ENCODE results near the gene CCDC178.
"Not testable (repeated sequence)": the region's sequence is repeated elsewhere in the genome, so short reads cannot be mapped to it uniquely, and the experiment has no call there.

The CCDC178 gene

DNA sequence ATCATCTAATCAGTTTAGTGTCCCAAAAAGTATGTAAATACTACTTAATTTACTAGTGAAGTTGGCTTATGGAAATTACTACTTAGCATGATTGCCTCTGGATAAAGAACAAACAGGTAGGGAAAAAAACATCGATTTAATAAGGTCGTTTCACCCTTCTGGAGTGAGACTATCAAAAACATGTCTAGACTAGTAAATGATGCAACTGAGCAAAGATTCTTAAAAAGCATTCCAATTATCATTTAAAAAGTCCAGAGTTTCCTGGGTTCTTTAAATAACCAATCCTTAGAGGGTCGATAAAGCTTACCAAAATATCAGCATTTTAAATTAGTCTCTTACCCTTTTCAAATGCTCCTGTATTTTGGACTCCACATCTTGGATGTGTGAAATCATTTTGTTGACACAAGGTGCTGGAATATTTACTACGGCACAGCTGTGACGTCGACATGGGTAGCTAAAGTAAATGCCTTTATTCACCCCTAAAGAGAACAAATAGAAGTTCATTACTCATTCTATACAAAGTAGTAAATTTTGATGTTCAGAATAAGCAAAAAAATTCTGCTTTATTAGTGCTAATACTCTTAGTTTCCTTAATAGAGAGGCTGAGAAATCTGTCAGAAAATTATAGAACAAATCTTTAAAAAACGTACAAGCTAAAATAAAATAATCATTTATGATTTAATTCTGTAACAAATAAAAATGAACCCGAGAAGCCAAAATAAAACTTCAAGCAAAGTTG lies 70.6 kb downstream of the CCDC178 start:
- no peak for DNase-seq (ENCODE audit: low read depth in 2 of 2, low spot score in 1 of 2)

DNA sequence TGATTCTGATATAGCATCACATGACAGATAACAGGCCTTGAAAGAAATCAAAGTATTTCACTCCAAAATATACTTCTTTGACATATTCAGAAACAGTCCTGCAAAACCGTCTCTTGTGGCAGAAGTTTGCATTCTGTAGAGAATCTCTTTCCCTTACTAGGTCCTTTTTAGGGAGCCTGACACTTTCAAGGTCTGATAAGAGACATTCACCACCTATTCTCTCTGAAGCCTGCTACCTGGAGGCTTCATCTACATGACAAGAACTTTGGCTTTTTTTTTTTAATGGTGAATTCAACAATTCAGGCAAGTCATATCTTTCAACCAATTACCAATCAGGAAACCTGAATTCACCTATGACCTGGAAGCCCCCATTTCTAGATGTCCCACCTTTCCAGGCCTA lies 83.8 kb downstream of the CCDC178 start:
- no peak for DNase-seq (ENCODE audit: low read depth in 2 of 2, low spot score in 1 of 2)

DNA sequence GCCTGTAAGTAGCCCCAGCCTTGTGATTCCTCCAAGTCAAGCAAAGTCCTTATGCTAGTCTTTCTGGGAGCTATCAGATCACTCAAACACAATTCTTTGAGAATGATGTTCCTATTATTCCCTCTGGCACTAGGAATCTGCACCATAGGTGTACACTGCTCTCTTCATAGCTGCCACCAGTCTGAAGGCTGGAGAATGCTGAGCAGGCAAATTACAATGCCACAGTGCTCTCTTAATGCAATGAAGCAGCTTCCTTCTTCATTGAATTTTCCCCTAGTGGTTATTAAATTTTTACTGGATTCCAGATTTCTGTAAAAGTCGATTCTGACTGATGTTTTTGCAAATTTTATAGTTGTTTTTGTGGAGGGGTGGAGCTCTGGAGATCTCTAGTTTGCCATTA lies 84.8 kb downstream of the CCDC178 start:
- DNase-seq (ENCODE audit: low read depth in 2 of 2, low spot score in 1 of 2): no peak

DNA sequence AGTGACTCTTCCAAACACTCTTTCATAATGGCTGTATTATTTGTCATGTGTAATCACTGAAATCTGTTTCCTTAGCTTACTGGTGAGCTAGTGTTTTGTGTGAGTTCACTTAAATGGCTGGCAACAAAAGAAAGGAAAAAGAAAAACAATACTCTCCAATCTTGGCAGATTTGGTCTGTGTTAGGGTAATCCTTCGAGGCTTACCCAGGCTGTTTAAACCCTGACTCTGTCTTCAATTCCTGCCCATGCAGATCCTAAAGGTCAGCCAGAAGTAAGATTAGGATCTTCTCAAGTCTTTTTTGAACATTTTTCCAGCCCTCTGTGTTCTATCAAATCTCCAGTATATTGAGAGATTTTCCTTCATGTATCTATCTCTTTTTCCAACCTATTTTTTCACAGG lies 85.3 kb downstream of the CCDC178 start:
- no peak for DNase-seq (ENCODE audit: low read depth in 2 of 2, low spot score in 1 of 2)

DNA sequence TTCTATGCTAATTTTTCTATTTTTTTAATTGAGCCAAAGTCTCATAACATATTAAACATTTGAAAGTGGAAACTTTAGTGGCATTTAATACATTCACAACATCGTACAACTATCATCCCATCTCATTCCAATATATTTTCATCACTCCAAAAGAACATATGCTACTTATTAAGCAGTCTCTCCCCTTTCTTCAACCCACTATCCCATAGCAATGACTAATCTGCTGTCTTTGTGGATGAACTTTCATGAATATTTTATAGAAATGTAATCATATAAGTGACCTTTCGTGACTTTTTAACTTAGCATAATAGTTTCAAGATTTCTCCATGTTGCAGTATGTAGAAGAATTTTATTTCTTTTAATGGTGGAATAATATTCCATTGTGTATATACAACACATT lies 90.3 kb downstream of the CCDC178 start:
- no peak for DNase-seq (ENCODE audit: low read depth in 2 of 2, low spot score in 1 of 2)

DNA sequence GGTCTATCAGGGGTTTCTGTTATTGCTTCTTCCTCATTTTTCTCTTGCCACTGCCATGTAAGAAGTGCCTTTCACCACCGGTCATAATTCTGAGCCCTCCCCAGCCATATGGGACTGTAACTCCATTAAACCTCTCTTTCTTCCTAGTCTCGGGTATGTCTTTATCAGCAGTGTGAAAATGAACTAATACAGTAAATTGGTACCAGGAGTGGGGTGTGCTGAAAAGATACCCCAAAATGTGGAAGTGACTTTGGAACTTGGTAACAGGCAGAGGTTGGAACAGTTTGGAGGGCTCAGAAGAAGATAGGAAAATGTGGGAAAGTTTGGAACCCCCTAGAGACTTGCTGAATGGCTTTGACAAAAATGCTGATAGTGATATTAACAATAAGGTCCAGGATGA lies 100.8 kb downstream of the CCDC178 start:
- DNase-seq (ENCODE audit: low read depth in 2 of 2, low spot score in 1 of 2): not testable (repeated sequence)

DNA sequence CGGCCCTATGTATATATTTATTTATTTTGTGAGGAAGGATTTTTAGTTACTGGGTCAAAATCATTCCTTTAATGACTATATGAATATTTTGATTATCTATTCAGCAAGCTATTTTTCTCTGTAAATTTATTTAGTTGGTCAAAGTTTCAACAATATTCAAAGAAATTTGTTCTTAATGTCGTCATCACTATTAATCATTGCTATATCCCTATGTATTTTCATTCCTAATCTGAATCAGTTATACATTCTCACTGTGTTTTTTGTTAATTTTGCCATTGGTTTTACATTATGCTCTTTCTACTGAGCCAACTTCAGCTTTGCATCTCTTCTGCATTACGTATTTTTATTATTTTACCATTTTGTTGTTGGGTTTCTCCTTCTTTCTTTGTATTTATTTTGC lies 105.7 kb downstream of the CCDC178 start:
- no peak for DNase-seq (ENCODE audit: low read depth in 2 of 2, low spot score in 1 of 2)

DNA sequence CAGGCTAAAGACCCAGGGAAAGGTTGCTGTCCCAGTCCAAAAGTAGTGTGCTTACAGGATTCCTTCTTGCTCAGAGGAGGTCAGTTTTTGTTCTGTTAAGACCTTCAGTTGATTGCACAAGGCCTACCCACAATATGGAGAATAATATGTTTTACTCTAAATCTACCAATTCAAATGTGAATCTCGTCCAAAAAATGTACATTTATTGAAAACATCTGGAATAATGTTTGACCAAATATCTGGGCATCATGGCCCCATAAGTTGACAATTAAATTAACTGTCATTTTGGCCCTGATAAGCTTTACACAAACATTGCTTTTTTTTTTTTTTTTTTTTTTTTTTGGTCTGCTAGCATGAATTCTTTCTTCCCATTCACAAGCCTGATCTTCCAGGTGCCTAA lies 109.8 kb downstream of the CCDC178 start:
- DNase-seq (ENCODE audit: low read depth in 2 of 2, low spot score in 1 of 2): no peak

DNA sequence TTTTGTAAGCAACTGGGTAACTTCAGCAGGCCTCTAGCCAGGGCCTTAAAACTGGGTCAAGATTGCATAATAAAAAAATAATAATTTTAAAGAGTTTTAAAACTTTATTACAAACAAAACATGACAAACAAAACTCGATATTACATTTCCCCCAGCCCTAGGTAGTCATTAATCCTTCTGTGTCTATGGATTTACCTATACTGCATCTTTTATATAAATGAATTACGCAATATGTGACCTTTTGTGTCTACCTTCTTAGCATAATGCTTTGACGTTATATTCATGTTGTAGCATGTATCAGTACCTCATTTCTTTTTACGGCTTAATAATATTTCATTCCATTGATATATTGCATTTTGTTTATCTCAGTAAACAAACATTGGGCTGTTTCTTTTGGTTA lies 113.5 kb downstream of the CCDC178 start:
- no peak for DNase-seq (ENCODE audit: low read depth in 2 of 2, low spot score in 1 of 2)

DNA sequence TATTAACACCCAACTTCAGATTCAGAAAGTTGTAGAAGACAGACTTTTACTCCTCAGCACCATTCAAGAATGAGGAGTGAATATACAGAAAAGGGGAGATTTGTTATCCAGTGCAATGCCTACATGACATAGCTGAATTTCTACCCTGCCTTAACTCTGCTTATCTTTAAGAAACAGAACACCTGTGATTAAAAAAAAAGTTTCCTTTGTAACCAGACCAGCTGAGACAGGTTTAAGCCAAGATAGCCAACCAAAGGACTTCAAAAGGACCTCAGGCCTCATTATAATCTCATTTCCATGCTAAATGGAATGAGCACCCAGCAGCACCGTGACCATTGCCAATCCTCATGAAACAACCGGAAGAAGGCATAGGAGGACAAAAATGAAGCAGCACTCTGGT lies 122.9 kb downstream of the CCDC178 start:
- no peak for DNase-seq (ENCODE audit: low read depth in 2 of 2, low spot score in 1 of 2)

DNA sequence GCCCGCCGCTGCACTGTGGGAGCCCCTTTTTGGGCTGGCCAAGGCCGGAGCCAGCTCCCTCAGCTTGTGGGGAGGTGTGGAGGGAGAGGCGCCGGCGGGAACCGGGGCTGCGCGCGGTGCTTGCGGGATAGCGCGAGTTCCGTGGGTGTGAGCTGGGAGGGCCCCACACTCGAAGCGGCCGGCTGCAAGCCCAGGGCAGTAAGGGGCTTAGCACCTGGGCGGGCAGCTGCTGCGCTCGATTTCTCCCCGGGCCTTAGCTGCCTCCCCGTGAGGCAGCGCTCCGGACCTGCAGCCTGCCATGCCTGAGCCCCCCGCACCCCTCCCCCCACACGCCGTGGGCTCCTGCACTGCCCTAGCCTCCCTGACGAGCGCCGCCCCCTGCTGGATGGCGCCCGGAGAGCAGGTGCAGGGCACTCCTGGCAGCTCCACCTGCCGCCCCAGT lies 124.4 kb downstream of the CCDC178 start:
- no peak for DNase-seq (ENCODE audit: low read depth in 2 of 2, low spot score in 1 of 2)

DNA sequence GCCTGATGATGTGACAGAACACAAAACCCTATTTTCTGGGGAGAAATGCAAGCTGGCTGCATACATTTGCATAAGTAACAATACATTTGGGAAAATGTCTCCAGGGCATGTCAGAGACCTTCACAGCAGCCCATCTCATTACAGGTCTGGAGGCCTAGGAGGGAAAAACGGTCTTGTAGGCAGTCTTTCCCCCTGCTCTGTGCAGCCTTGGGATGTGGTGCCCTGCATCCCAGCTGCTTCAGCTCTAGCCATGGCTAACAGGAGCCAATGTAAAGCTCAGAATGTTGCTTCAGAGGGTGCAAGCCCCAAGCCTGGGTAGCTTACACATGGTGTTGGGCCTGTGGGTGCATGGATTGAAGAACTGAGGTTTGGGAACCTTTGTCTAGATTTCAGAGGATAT lies 133.0 kb downstream of the CCDC178 start:
- no peak for DNase-seq (ENCODE audit: low read depth in 2 of 2, low spot score in 1 of 2)

DNA sequence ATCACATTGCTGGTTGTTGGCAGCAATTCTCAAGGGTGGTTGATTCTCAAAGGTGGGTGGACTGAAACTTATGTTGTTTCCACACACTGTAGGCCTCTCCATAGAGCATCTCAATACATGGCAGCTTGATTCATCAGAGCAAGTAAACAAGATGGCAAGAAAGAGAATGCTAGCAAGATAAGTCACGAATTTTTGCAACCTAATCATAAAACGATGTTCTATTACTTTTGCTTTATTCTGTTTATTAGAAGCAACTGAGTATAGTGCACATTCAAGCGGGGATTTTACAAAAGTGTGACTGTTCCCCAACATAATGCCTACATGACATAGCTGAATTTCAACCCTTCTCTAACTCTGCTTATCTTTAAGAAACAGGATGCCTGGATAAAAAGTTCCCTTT lies 136.2 kb downstream of the CCDC178 start:
- DNase-seq (ENCODE audit: low read depth in 2 of 2, low spot score in 1 of 2): no peak

DNA sequence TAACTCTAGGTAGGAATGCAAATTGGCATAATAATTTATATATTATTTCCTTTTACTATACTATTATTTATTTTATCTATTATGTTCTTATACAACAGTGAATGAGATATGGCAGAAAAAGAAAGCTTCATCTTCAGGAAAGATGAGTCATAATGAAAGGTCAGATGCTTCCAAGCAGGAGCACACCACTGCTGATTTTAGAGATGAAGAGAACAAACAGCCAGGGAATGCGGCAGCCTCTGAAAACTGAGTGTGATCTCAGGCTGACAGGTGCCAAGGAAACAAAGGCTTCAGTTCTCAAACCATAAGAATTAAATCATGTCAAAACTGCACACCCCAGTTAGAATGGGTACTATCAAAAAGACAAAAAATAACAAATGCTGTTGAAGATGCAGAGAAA lies 149.0 kb downstream of the CCDC178 start:
- DNase-seq (ENCODE audit: low read depth in 2 of 2, low spot score in 1 of 2): no peak

DNA sequence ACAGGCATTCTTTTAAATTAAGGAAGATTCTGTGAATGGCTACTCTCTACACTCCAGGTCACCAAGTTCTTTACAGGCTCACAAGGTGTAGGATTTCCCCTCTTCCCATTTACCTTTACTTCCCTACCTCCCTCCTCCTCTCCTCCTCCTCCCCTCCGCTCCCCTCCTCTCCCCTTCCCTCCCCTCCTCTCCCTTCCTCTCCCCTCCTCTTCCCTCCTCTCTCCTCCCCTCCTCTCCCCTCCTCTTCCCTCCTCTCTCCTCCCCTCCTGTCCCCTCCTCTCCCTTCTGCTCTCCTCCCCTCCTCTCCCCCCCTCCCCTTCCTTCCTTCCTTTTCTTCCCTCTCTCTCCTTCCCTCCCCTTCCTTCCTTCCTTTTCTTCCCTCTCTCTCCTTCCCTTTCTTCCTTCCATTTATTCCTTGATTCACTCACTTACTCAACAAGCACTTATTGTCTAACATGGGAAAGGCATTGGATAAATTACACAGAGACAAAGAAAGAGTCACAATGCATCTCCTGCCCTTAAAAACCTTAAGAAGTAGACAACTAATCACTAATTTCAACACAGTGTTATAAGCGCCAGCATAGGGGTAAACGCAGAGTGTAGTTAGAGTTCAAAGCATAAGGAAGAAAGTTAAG lies 152.3 kb downstream of the CCDC178 start:
- DNase-seq (ENCODE audit: low read depth in 2 of 2, low spot score in 1 of 2): no peak

DNA sequence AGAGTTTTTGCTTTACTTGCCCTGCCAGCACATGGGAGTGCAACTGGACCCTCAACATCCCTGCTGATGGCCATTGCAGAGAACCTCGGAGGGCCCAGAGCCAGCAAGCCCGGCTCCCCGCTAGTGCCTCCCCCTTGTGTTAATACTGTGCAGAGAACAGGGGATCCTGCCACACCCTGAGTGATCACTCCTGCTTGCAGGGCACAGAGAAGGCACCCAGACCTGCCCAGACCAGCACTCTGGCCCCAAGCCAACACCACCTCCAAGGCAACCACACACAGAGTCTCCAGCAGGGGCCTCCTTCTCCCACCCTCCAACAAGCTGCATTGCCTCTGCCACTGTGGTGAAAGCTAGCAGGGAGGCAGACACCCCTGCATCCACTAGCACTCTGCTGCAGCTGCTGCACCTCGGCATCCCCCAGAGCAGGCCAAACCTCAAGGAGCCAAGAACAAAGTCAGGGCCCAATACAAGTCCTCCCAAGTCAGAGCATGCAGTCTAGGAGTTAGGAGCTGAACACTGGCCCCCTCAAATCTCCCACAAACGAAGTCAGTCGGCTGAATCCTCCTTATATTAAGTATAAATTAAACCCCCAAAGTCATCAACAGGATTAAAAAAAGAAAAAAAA lies 157.7 kb downstream of the CCDC178 start:
- no peak for DNase-seq (ENCODE audit: low read depth in 2 of 2, low spot score in 1 of 2)

DNA sequence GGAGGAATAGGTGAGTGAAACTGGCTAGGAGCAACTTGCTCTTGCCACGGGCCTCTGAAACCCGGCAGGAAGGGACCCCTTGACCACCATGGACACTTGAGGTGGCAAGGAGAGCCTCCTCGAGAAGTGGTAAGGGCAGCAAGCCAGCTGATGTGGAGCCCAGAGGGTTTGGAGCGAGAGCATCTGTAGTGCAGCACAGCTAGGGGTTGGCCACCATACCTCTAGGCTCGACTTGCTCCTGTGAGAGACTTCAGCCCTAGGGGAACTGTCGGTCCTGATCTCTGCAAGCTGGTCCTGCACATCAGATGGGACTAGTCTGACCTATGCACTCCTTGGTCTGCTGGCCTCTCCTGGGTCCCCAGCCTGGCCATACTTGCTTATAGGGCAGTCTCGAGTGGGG lies 158.4 kb downstream of the CCDC178 start:
- no peak for DNase-seq (ENCODE audit: low read depth in 2 of 2, low spot score in 1 of 2)

DNA sequence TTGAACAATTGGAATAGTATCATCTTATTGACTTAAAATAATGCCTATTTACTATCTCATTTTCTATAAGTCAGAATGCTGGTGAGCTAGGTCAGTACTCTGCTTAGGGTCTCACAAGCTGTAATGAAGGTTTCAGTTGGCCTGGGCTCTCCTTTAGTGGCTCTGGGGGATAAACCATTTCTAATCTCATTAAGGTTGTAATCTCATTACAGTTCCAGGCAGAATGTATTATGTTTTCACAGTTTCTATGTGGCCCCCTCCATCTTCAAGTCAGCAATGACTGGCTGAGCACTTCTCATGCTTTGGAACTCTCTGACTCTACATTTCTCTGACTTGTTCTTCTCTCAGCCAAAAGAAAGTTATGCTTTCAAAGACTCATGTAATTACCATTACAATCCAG lies 163.1 kb downstream of the CCDC178 start:
- no peak for DNase-seq (ENCODE audit: low read depth in 2 of 2, low spot score in 1 of 2)

DNA sequence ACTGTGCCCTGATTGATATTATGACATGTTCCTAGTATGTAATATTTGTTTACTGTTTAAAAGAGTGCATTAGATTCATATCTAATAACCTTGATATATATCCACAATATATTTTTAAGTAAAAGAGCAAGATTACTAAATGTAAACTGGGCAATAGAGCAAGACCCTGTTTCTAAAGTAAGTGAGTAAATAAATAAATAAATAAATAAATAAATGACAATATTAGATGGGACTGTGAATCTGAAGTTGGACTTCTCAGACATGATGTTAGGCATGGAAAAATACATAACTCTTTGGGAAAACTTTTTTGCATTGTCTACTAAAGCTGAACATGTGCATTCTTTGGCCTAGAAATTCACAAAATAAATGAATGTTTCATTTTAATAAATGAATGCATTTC lies 164.7 kb downstream of the CCDC178 start:
- DNase-seq (ENCODE audit: low read depth in 2 of 2, low spot score in 1 of 2): no peak

DNA sequence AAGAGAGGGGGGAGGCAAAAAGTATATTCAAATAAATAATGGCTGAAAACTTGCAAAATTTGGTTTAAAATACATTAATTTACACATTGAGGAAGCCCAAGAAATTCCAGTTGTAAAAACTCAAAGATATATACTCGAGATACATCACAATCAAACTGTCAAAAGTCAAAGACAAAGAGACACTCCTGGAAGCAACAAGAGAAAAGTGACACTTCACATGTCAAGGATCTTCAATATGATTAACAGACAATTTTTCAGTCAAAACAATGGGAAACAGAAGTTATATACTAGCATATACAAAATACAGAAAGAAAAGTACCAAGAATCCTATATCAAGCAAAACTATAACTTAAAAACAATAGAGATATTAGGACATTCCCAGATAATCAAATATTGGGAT lies 170.2 kb downstream of the CCDC178 start:
- no peak for DNase-seq (ENCODE audit: low read depth in 2 of 2, low spot score in 1 of 2)

DNA sequence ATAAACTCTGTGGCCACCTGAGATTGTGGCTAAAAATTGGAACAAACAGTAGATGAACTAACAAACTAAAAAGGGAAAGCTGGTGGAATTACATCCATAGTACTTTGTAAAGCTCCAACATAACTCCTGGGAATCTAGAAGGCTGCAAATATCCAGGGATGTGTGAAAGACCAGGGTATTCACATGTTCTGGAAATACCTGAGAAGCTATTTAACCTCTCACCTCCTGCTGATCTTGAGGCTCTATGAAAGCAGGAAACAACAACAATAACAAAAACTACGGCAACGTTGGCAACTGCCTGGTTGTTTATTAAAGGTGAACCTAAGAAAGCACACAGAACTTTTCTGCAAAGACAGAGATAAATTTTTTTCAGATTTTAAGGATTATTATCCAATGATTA lies 171.3 kb downstream of the CCDC178 start:
- no peak for DNase-seq (ENCODE audit: low read depth in 2 of 2, low spot score in 1 of 2)

DNA sequence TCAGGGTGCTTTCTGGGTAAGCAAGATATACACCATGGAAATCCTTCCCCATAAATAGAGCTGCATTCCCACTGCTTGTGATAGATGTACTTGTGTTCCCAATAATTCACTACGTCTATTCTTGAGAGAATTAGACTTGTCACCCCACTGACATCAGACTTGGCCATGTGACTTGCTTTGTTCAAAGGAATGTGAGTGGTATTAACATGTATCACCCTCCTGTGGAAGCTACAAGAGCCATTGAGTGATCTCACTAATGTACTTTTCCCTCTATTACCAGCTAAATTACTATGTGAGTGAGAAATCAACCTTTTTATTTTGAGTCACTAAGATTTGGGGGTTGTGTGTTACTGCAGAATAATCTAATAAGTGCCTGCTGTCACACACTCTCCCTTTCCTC lies 176.0 kb downstream of the CCDC178 start:
- no peak for DNase-seq (ENCODE audit: low read depth in 2 of 2, low spot score in 1 of 2)

DNA sequence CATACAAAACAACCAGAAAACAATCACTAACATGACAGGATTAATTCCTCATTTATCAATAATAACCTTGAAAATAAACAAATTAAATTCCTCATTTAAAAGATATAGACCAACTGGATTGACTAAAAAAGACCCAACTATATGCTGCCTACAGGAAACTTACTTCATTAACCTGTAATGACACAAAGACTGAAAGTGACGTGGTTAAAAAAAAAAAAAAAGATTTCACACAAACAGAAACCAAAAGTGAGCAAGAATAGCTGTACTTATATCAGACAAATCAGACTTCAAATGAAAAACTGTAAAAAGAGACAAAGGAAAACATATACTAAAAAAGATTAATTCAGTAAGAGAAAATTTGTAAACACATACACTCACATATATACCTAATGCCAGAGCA lies 201.2 kb downstream of the CCDC178 start:
- DNase-seq (ENCODE audit: low read depth in 2 of 2, low spot score in 1 of 2): no peak

All from stimulated activated CD8-positive, alpha-beta memory T cell treated with anti-CD3 and anti-CD28 coated beads, Interleukin-4, amount 100 ng/mL, for 1 hour (primary cell).